ENCODE results near the gene MAGEA11.
"Not testable (repeated sequence)": the region's sequence is repeated elsewhere in the genome, so short reads cannot be mapped to it uniquely, and the experiment has no call there.

The MAGEA11 gene

GRCh38 chrX:149711545-149712236 is at the start of gene MAGEA11:
Gene MAGEA11, plus strand, starts transcription at chrX:149712060. Its CDS starts 1,100 bp downstream, at chrX:149713160.
- no peak for DNase-seq (ENCODE audit: low read depth)

GRCh38 chrX:149675088-149675487 is 36.8 kb upstream of the MAGEA11 start:
- DNase-seq (ENCODE audit: low read depth) = not testable (repeated sequence)

- not testable (repeated sequence) for DNase-seq (ENCODE audit: low read depth)
These were observed 36.3 kb upstream of the MAGEA11 start for GRCh38 chrX:149675554-149675953.

- not testable (repeated sequence) for DNase-seq (ENCODE audit: low read depth)
These were observed 32.6 kb upstream of the MAGEA11 start for GRCh38 chrX:149679164-149679678.

- DNase-seq (ENCODE audit: low read depth) = no peak
These were observed 30.7 kb upstream of the MAGEA11 start for GRCh38 chrX:149681182-149681581.

- no peak for DNase-seq (ENCODE audit: low read depth)
These were observed 29.8 kb upstream of the MAGEA11 start for GRCh38 chrX:149682031-149682430.

GRCh38 chrX:149682956-149683947 is 28.6 kb upstream of the MAGEA11 start:
- no peak for DNase-seq (ENCODE audit: low read depth)

- no peak for DNase-seq (ENCODE audit: low read depth)
These were observed 27.7 kb upstream of the MAGEA11 start for GRCh38 chrX:149683966-149684730.

GRCh38 chrX:149687991-149688390 is 23.9 kb upstream of the MAGEA11 start:
- DNase-seq (ENCODE audit: low read depth) = no peak

- DNase-seq (ENCODE audit: low read depth) = no peak
These were observed 23.3 kb upstream of the MAGEA11 start for GRCh38 chrX:149688552-149688951.

- DNase-seq (ENCODE audit: low read depth) = no peak
These were observed 20.1 kb upstream of the MAGEA11 start for GRCh38 chrX:149691794-149692193.

- not testable (repeated sequence) for DNase-seq (ENCODE audit: low read depth)
These were observed 19.1 kb upstream of the MAGEA11 start for GRCh38 chrX:149692686-149693272.

- DNase-seq (ENCODE audit: low read depth) = no peak
These were observed 12.1 kb upstream of the MAGEA11 start for GRCh38 chrX:149699761-149700160.

- no peak for DNase-seq (ENCODE audit: low read depth)
These were observed 7.2 kb upstream of the MAGEA11 start for GRCh38 chrX:149704664-149705063.

GRCh38 chrX:149707147-149707901 is 4.5 kb upstream of the MAGEA11 start:
- no peak for DNase-seq (ENCODE audit: low read depth)

- no peak for DNase-seq (ENCODE audit: low read depth)
These were observed 971 bp downstream of the MAGEA11 start for GRCh38 chrX:149712831-149713230.

- DNase-seq (ENCODE audit: low read depth) = no peak
These were observed 1.6 kb downstream of the MAGEA11 start for GRCh38 chrX:149713279-149714050.

- no peak for DNase-seq (ENCODE audit: low read depth)
These were observed 3.6 kb downstream of the MAGEA11 start for GRCh38 chrX:149715468-149715867.

- no peak for DNase-seq (ENCODE audit: low read depth)
These were observed 4.8 kb downstream of the MAGEA11 start for GRCh38 chrX:149716632-149717031.

GRCh38 chrX:149717803-149718202 is 5.9 kb downstream of the MAGEA11 start:
- DNase-seq (ENCODE audit: low read depth) = no peak
